GM18858 (cell line): Measurements from ENCODE around the gene MS4A18.
A peak's percentile ranks its signal among the peaks of the same experiment; 100 is the strongest.

Source experiments
- ATAC-seq: cut with Tn5 transposase; IDR thresholded peaks from one replicate; pipeline ENCODE4 v1.9.1; 2021; ENCODE audit not compliant: unreplicated experiment

The MS4A18 gene

GRCh38 chr11:60764879-60765278, 40.4 kb downstream of the MS4A18 start:
- peak; percentile 37 for ATAC-seq

- ATAC-seq, result no peak
Observed at GRCh38 chr11:60765355-60765754, 40.8 kb downstream of the MS4A18 start.

GRCh38 chr11:60766547-60766946, 42.0 kb downstream of the MS4A18 start:
- ATAC-seq, result no peak

GRCh38 chr11:60767388-60767811, 42.9 kb downstream of the MS4A18 start:
- no peak for ATAC-seq

- no peak for ATAC-seq
Observed at GRCh38 chr11:60768202-60768601, 43.7 kb downstream of the MS4A18 start.

GRCh38 chr11:60769273-60769672, 44.8 kb downstream of the MS4A18 start:
- no peak for ATAC-seq

- no peak for ATAC-seq
Observed at GRCh38 chr11:60769811-60770210, 45.3 kb downstream of the MS4A18 start.

- ATAC-seq, result no peak
Observed at GRCh38 chr11:60771146-60771545, 46.6 kb downstream of the MS4A18 start.

GRCh38 chr11:60771879-60772525, 47.5 kb downstream of the MS4A18 start:
- no peak for ATAC-seq

GRCh38 chr11:60772666-60773065, 48.1 kb downstream of the MS4A18 start:
- no peak for ATAC-seq

- no peak for ATAC-seq
Observed at GRCh38 chr11:60774726-60775125, 50.2 kb downstream of the MS4A18 start.

GRCh38 chr11:60775420-60775961, 51.0 kb downstream of the MS4A18 start:
- ATAC-seq, result peak; percentile 71

- ATAC-seq, result no peak
Observed at GRCh38 chr11:60776167-60776566, 51.6 kb downstream of the MS4A18 start.

- no peak for ATAC-seq
Observed at GRCh38 chr11:60777106-60777505, 52.6 kb downstream of the MS4A18 start.

GRCh38 chr11:60777572-60777971, 53.1 kb downstream of the MS4A18 start:
- no peak for ATAC-seq

GRCh38 chr11:60780065-60780464, 55.5 kb downstream of the MS4A18 start:
- no peak for ATAC-seq

- ATAC-seq, result no peak
Observed at GRCh38 chr11:60780774-60781173, 56.3 kb downstream of the MS4A18 start.

GRCh38 chr11:60781286-60781980, 56.9 kb downstream of the MS4A18 start:
- no peak for ATAC-seq

GRCh38 chr11:60781981-60782316, 57.4 kb downstream of the MS4A18 start:
- ATAC-seq, result no peak

GRCh38 chr11:60782393-60783140, 58.0 kb downstream of the MS4A18 start:
- ATAC-seq, result no peak

- no peak for ATAC-seq
Observed at GRCh38 chr11:60783141-60783484, 58.6 kb downstream of the MS4A18 start.

GRCh38 chr11:60783911-60784310, 59.4 kb downstream of the MS4A18 start:
- no peak for ATAC-seq
